ENCODE data around the gene CD58. TPM values are rescaled to one million over a fixed set of nuclear protein-coding genes. Genes with fewer than 3 reads are reported as not detected.

CD58 gene
- total RNA-seq, 4 donors from 2014 or later = 20.3 to 23.4 (median 21.7) TPM

GRCh38 chr1:116560704-116561490 is 9.9 kb downstream of the CD58 start:
- peak; percentile 10 for DNase-seq (ENCODE audit: extremely low spot score)
- Histone ChIP-seq H3K27ac (replicated peaks in 1 of 4) (no peak overlapping the region), H3K9me3 (no peaks in the 10 kb centered on the region), H3K36me3 (no peaks in the 10 kb centered on the region), H3K4me1 (peaks cover 2 to 11% (median 7%) of the 10 kb centered on the region in 4 donors), H3K27me3 (no peaks in the 10 kb centered on the region), H3K4me3 (no peak overlapping the region)
- 76% methylated on average over 4 of the region's 4 CpGs for WGBS
- intact Hi-C loops (cut with DNase I) = no loop called here
- TF ChIP-seq CTCF (IDR thresholded peaks at IDR 0.05) (no peak), POLR2A (IDR thresholded peaks at IDR 0.05; ENCODE audit: low read depth) (no peak), POLR2AphosphoS5 (IDR thresholded peaks at IDR 0.05) (no peak), EP300 (IDR thresholded peaks at IDR 0.05) (no peak)

GRCh38 chr1:116559304-116559761 is 11.5 kb downstream of the CD58 start:
- Histone ChIP-seq H3K4me3 (no peak overlapping the region), H3K9me3 (no peaks in the 10 kb centered on the region), H3K36me3 (no peaks in the 10 kb centered on the region), H3K4me1 (peaks cover 7 to 17% (median 13%) of the 10 kb centered on the region in 4 donors), H3K27ac (replicated peaks in 1 of 4) (no peak overlapping the region), H3K27me3 (no peaks in the 10 kb centered on the region)
- no peak for TF ChIP-seq CTCF (IDR thresholded peaks at IDR 0.05)
- TF ChIP-seq EP300 (IDR thresholded peaks at IDR 0.05) = no peak
- no peak for TF ChIP-seq POLR2AphosphoS5 (IDR thresholded peaks at IDR 0.05)
- TF ChIP-seq POLR2A (IDR thresholded peaks at IDR 0.05; ENCODE audit: low read depth) = no peak
- WGBS = 89% methylated on average over 8 of the region's 8 CpGs
- peak; percentile 86 for DNase-seq (ENCODE audit: extremely low spot score)
- intact Hi-C loops (cut with DNase I) = no loop called here

- peak; percentile 37 for DNase-seq (ENCODE audit: extremely low spot score)
Measured at GRCh38 chr1:116558571-116558970, 12.3 kb downstream of the CD58 start.

GRCh38 chr1:116558140-116558549 is 12.7 kb downstream of the CD58 start:
- Histone ChIP-seq H3K27me3 (no peaks in the 10 kb centered on the region), H3K9me3 (no peaks in the 10 kb centered on the region), H3K36me3 (no peaks in the 10 kb centered on the region), H3K4me1 (peaks cover 7 to 17% (median 13%) of the 10 kb centered on the region in 4 donors), H3K27ac (replicated peaks in 1 of 4) (no peak overlapping the region), H3K4me3 (no peak overlapping the region)
- intact Hi-C loops (cut with DNase I) = no loop called here
- TF ChIP-seq POLR2A (IDR thresholded peaks at IDR 0.05; ENCODE audit: low read depth) = no peak
- TF ChIP-seq POLR2AphosphoS5 (IDR thresholded peaks at IDR 0.05) = no peak
- no peak for TF ChIP-seq CTCF (IDR thresholded peaks at IDR 0.05)
- no peak for TF ChIP-seq EP300 (IDR thresholded peaks at IDR 0.05)
- 97% methylated on average over 4 of the region's 4 CpGs for WGBS
- DNase-seq (ENCODE audit: extremely low spot score) = peak; percentile 21

More at GRCh38 chr1:116558571-116558970, 12.3 kb downstream of the CD58 start:
- intact Hi-C loops (cut with DNase I) = no loop called here
- H3K4me3 ChIP-seq = no peak overlapping the region
- H3K36me3 ChIP-seq = no peaks in the 10 kb centered on the region
- H3K27ac ChIP-seq (replicated peaks in 1 of 4) = no peak overlapping the region
- 71% methylated on average over 1 of the region's 1 CpG for WGBS
- H3K4me1 ChIP-seq = peaks cover 7 to 17% (median 13%) of the 10 kb centered on the region in 4 donors
- H3K9me3 ChIP-seq = no peaks in the 10 kb centered on the region
- no peak for TF ChIP-seq POLR2A (IDR thresholded peaks at IDR 0.05; ENCODE audit: low read depth)
- TF ChIP-seq POLR2AphosphoS5 (IDR thresholded peaks at IDR 0.05) = no peak
- no peak for TF ChIP-seq EP300 (IDR thresholded peaks at IDR 0.05)
- H3K27me3 ChIP-seq = no peaks in the 10 kb centered on the region

- Histone ChIP-seq H3K27me3 (no peaks in the 10 kb centered on the region), H3K27ac (replicated peaks in 1 of 4) (no peak overlapping the region), H3K4me3 (no peak overlapping the region), H3K9me3 (no peaks in the 10 kb centered on the region), H3K4me1 (peaks cover 7 to 17% (median 13%) of the 10 kb centered on the region in 4 donors), H3K36me3 (no peaks in the 10 kb centered on the region)
- intact Hi-C loops (cut with DNase I) = no loop called here
- 89% methylated on average over 4 of the region's 4 CpGs for WGBS
- peak; percentile 77 for DNase-seq (ENCODE audit: extremely low spot score)
- TF ChIP-seq EP300 (IDR thresholded peaks at IDR 0.05) (no peak), POLR2A (IDR thresholded peaks at IDR 0.05; ENCODE audit: low read depth) (no peak), POLR2AphosphoS5 (IDR thresholded peaks at IDR 0.05) (no peak), CTCF (IDR thresholded peaks at IDR 0.05) (no peak)
Measured at GRCh38 chr1:116557323-116557878, 13.4 kb downstream of the CD58 start.
